ENCODE measurements around the gene COL5A1. TPM values are rescaled to one million over a fixed set of nuclear protein-coding genes. Genes with fewer than 3 reads are reported as not detected.
A peak's percentile ranks its signal among the peaks of the same experiment; 100 is the strongest.

COL5A1 gene
- total RNA-seq, 1 experiment from 2014 or later: 131 TPM

- peak; percentile 53 for DNase-seq (ENCODE audit: low read depth)
These were observed 16.1 kb upstream of the COL5A1 start for GRCh38 chr9:134625361-134626068.

GRCh38 chr9:134626069-134626423 lies 15.6 kb upstream of the COL5A1 start:
- no peak for DNase-seq (ENCODE audit: low read depth)

- DNase-seq (ENCODE audit: low read depth): peak; percentile 84
These were observed 14.8 kb upstream of the COL5A1 start for GRCh38 chr9:134626571-134627416.

- DNase-seq (ENCODE audit: low read depth): no peak
These were observed 13.9 kb upstream of the COL5A1 start for GRCh38 chr9:134627417-134628353.

- no peak for DNase-seq (ENCODE audit: low read depth)
These were observed 13.3 kb upstream of the COL5A1 start for GRCh38 chr9:134628354-134628736.

GRCh38 chr9:134629061-134629585 lies 12.5 kb upstream of the COL5A1 start:
- DNase-seq (ENCODE audit: low read depth): no peak

DNA sequence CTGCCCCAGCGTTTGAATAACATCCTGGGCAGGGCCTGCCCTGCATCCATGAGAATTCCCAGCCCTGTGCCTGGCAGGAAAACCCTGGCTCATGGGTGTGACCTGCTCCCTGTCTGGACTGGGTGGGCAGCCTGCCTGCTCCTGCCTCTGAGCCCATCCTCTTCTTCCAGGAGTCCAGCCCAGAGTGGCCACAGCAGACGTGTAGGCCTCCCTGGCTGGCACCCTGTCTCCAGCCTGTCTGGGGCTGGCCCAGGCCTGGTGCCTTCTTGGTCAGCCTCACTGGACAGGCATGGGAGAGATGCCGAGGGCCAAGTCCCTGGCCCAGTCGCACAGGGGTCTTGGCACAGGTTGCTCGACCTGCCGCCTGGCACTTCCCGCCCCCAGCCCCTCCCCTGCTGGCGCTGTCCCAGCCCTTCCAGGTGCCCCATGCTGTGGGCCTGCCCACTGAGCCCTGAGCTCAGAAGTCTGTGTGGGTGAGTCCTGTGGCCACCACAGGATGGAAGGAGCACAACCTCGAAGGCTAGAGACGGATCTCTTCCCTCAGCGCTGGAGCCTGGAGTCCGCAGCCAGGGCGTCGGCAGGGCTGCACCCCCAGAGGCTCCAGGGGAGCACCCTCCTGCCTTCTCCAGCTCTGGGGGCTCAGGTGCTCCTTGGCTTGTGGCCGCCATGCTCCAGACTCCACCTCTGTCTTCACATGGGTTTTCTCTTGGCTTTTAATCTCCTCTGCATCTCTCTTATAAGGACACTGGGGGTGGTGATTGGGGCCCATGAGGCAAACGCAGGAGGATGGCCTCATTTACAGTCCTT lies 11.8 kb upstream of the COL5A1 start:
- no peak for DNase-seq (ENCODE audit: low read depth)

DNA sequence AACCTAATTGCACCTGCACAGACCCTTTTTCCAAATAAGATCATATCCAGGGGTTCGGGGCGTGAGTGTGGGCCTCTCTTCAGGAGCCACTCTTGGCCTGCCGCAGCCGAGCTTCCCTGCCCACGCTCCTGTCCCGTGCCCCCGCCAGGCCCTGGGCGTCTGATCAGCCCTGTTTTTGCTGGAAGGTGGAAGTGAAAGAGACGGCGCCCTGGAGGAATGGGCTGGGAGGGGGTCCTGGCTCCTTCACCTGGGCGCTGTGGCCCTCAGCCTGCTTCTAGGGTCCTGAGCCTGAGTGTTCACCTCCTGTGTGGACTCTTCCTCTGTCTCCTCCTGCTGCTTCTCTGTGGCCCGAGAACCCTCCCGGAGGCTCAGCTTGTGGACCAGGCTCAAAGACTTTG lies 11.2 kb upstream of the COL5A1 start:
- DNase-seq (ENCODE audit: low read depth): no peak

DNA sequence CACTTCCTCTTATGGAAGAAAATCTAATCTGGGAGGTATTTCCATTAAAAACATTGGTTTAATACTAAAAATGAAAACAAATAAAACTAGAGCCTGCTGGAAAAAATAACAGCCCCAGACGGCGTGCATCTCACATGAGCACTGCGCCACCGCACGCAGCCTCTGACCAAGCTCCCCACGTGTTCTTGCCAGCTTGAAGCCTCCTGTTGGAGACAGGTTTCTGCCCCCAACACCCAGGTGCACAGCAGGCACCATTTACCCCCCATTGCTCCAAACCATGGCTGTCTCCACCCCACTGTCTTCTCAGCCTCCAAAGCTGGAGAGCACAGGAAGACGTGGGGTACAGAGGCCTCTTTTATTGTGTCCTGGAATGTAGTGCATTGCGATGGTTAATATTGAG lies 10.7 kb upstream of the COL5A1 start:
- DNase-seq (ENCODE audit: low read depth): no peak

- DNase-seq (ENCODE audit: low read depth): no peak
These were observed 9.7 kb upstream of the COL5A1 start for GRCh38 chr9:134631881-134632280.

- DNase-seq (ENCODE audit: low read depth): no peak
These were observed 9.3 kb upstream of the COL5A1 start for GRCh38 chr9:134632329-134632728.

GRCh38 chr9:134633362-134634142 lies 8.1 kb upstream of the COL5A1 start:
- DNase-seq (ENCODE audit: low read depth): no peak

- no peak for DNase-seq (ENCODE audit: low read depth)
These were observed 7.4 kb upstream of the COL5A1 start for GRCh38 chr9:134634176-134634575.

DNA sequence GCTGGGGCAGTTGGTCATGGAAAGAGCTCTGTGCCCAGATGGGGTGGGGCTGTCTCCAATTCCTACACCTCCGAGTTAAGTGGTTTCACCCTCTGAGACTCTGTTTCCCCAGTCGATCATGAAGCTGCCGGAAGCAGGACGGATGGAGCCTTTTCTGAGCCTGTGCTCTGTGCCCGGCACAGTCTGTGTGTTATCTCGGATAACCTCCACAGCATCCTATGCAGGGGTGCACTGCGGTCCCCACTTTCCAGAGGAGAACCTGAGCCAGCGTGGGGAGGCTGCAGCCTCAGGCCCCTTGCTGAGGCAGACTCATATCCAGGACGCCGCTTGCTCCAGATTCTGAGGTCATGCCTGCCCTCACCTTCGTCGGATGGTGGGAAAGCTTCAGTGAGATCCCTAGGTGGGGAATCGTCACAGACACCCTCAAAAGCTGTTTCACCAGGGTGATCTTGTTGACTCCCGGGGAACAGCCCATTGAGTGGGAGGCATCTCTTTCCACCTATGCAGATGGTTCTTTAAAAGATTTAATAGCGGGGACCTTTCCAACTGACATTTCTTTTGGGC lies 6.9 kb upstream of the COL5A1 start:
- DNase-seq (ENCODE audit: low read depth): no peak

GRCh38 chr9:134635351-134636148 lies 6.1 kb upstream of the COL5A1 start:
- no peak for DNase-seq (ENCODE audit: low read depth)

GRCh38 chr9:134636149-134636507 lies 5.5 kb upstream of the COL5A1 start:
- DNase-seq (ENCODE audit: low read depth): no peak

- DNase-seq (ENCODE audit: low read depth): peak; percentile 67
These were observed 4.4 kb upstream of the COL5A1 start for GRCh38 chr9:134637241-134637640.

GRCh38 chr9:134637696-134638501 lies 3.7 kb upstream of the COL5A1 start:
- DNase-seq (ENCODE audit: low read depth): no peak

Data from Daoy (cell line).